Activated CD8-positive, alpha-beta memory T cell treated with anti-CD3 and anti-CD28 coated beads, Interleukin-2, amount 50 U/mL, for 4 hours (primary cell): ENCODE results near the gene DTNB.
"Not testable (repeated sequence)": the region's sequence is repeated elsewhere in the genome, so short reads cannot be mapped to it uniquely, and the experiment has no call there.

Source experiments
- DNase-seq: peaks from one replicate; pipeline ENCODE4 v3.0.0-alpha.2; 2020

DTNB gene

GRCh38 chr2:25620711-25621110, 52.7 kb downstream of the DTNB start:
- DNase-seq, result no peak

GRCh38 chr2:25620077-25620476, 53.3 kb downstream of the DTNB start:
- DNase-seq, result no peak

- DNase-seq, result no peak
Observed at GRCh38 chr2:25619185-25619584, 54.2 kb downstream of the DTNB start.

- no peak for DNase-seq
Observed at GRCh38 chr2:25618676-25619075, 54.7 kb downstream of the DTNB start.

- DNase-seq, result no peak
Observed at GRCh38 chr2:25617948-25618646, 55.3 kb downstream of the DTNB start.

GRCh38 chr2:25615920-25616319, 57.5 kb downstream of the DTNB start:
- DNase-seq, result no peak

- DNase-seq, result no peak
Observed at GRCh38 chr2:25615386-25615785, 58.0 kb downstream of the DTNB start.

- no peak for DNase-seq
Observed at GRCh38 chr2:25614711-25615110, 58.7 kb downstream of the DTNB start.

- no peak for DNase-seq
Observed at GRCh38 chr2:25608718-25609117, 64.7 kb downstream of the DTNB start.

GRCh38 chr2:25606892-25607291, 66.5 kb downstream of the DTNB start:
- DNase-seq, result no peak

GRCh38 chr2:25602333-25602723, 71.0 kb downstream of the DTNB start:
- DNase-seq, result no peak

GRCh38 chr2:25601711-25602332, 71.6 kb downstream of the DTNB start:
- not testable (repeated sequence) for DNase-seq

- no peak for DNase-seq
Observed at GRCh38 chr2:25598911-25599310, 74.5 kb downstream of the DTNB start.

GRCh38 chr2:25598332-25598731, 75.0 kb downstream of the DTNB start:
- DNase-seq, result no peak

- no peak for DNase-seq
Observed at GRCh38 chr2:25597881-25598280, 75.5 kb downstream of the DTNB start.

- no peak for DNase-seq
Observed at GRCh38 chr2:25596516-25597244, 76.7 kb downstream of the DTNB start.

GRCh38 chr2:25595393-25595792, 78.0 kb downstream of the DTNB start:
- no peak for DNase-seq

GRCh38 chr2:25594991-25595390, 78.4 kb downstream of the DTNB start:
- no peak for DNase-seq

- no peak for DNase-seq
Observed at GRCh38 chr2:25592766-25593292, 80.5 kb downstream of the DTNB start.

- DNase-seq, result no peak
Observed at GRCh38 chr2:25590921-25591505, 82.4 kb downstream of the DTNB start.

- no peak for DNase-seq
Observed at GRCh38 chr2:25589676-25590205, 83.6 kb downstream of the DTNB start.

- no peak for DNase-seq
Observed at GRCh38 chr2:25588576-25588975, 84.8 kb downstream of the DTNB start.

GRCh38 chr2:25587361-25587760, 86.0 kb downstream of the DTNB start:
- no peak for DNase-seq
